ENCODE results near the gene TMEM184B.

Gene TMEM184B

GRCh38 chr22:38255697-38256096 lies 17.1 kb downstream of the TMEM184B start:
- Histone ChIP-seq H2BK120ac (ENCODE audit: low read depth, low read length) (no peak overlapping the region), H3K79me2 (ENCODE audit: control insufficient read depth, insufficient read depth, low read length) (peaks cover 11% of the 10 kb centered on the region)
- no CpG with 5 or more reads among the region's 2 CpGs for WGBS (ENCODE audit: extremely low coverage, insufficient coverage, low lambda C conversion rate)

GRCh38 chr22:38251341-38251692 lies 21.5 kb downstream of the TMEM184B start:
- H2BK120ac ChIP-seq (ENCODE audit: low read depth, low read length): no peak overlapping the region
- H2BK5ac ChIP-seq (ENCODE audit: low read length): no peak overlapping the region
- no CpG with 5 or more reads among the region's 7 CpGs for WGBS (ENCODE audit: extremely low coverage, insufficient coverage, low lambda C conversion rate)
- H3K9ac ChIP-seq (ENCODE audit: low read length): no peak overlapping the region
- H4K8ac ChIP-seq (ENCODE audit: low read depth, low read length): no peak overlapping the region
- no peak overlapping the region for H4K5ac ChIP-seq (ENCODE audit: low read length)
- H3K4ac ChIP-seq (ENCODE audit: low read depth, low read length): no peak overlapping the region
- H2AK5ac ChIP-seq (ENCODE audit: low read length): no peak overlapping the region
- no peak overlapping the region for H3K4me2 ChIP-seq (ENCODE audit: low read length)
- no peaks in the 10 kb centered on the region for H3K36me3 ChIP-seq (ENCODE audit: control insufficient read depth, insufficient read depth, low read length)
- H3K4me1 ChIP-seq (ENCODE audit: control insufficient read depth, low read depth, low read length): no peaks in the 10 kb centered on the region
- DNase-seq: no peak
- H2BK15ac ChIP-seq (replicated peaks; ENCODE audit: low read depth): no peak overlapping the region
- no peaks in the 10 kb centered on the region for H3K27me3 ChIP-seq (ENCODE audit: insufficient read depth, low read length, poor library complexity)
- H3K23ac ChIP-seq (ENCODE audit: low read length): no peak overlapping the region
- peaks cover 3% of the 10 kb centered on the region for H3K79me2 ChIP-seq (ENCODE audit: control insufficient read depth, insufficient read depth, low read length)
- H3K4me3 ChIP-seq (ENCODE audit: low read length): no peak overlapping the region
- H3K18ac ChIP-seq (ENCODE audit: low read length): no peak overlapping the region
- H3K56ac ChIP-seq (ENCODE audit: low read length): no peak overlapping the region
- no peak overlapping the region for H3K27ac ChIP-seq (ENCODE audit: low read depth, low read length)
- H3K79me1 ChIP-seq (ENCODE audit: low read length): peaks cover 14% of the 10 kb centered on the region

More at GRCh38 chr22:38255697-38256096, 17.1 kb downstream of the TMEM184B start:
- no peak overlapping the region for H3K23ac ChIP-seq (ENCODE audit: low read length)
- H3K4me1 ChIP-seq (ENCODE audit: control insufficient read depth, low read depth, low read length): no peaks in the 10 kb centered on the region
- no peak overlapping the region for H2BK15ac ChIP-seq (replicated peaks; ENCODE audit: low read depth)
- H3K56ac ChIP-seq (ENCODE audit: low read length): no peak overlapping the region
- no peaks in the 10 kb centered on the region for H3K36me3 ChIP-seq (ENCODE audit: control insufficient read depth, insufficient read depth, low read length)
- H3K27ac ChIP-seq (ENCODE audit: low read depth, low read length): no peak overlapping the region
- H3K79me1 ChIP-seq (ENCODE audit: low read length): peaks cover 9% of the 10 kb centered on the region
- H2AK5ac ChIP-seq (ENCODE audit: low read length): no peak overlapping the region
- H3K4ac ChIP-seq (ENCODE audit: low read depth, low read length): no peak overlapping the region
- no peak overlapping the region for H3K4me3 ChIP-seq (ENCODE audit: low read length)
- no peak overlapping the region for H3K18ac ChIP-seq (ENCODE audit: low read length)
- no peak overlapping the region for H2BK5ac ChIP-seq (ENCODE audit: low read length)
- H3K4me2 ChIP-seq (ENCODE audit: low read length): no peak overlapping the region
- H4K5ac ChIP-seq (ENCODE audit: low read length): no peak overlapping the region
- no peak overlapping the region for H3K9ac ChIP-seq (ENCODE audit: low read length)
- DNase-seq: no peak
- no peaks in the 10 kb centered on the region for H3K27me3 ChIP-seq (ENCODE audit: insufficient read depth, low read length, poor library complexity)
- no peak overlapping the region for H4K8ac ChIP-seq (ENCODE audit: low read depth, low read length)

GRCh38 chr22:38250643-38251340 lies 22.0 kb downstream of the TMEM184B start:
- Histone ChIP-seq H3K36me3 (ENCODE audit: control insufficient read depth, insufficient read depth, low read length) (peaks cover 1% of the 10 kb centered on the region), H3K23ac (ENCODE audit: low read length) (no peak overlapping the region)

GRCh38 chr22:38249803-38250642 lies 22.8 kb downstream of the TMEM184B start:
- no peak for DNase-seq
- Histone ChIP-seq H3K4ac (ENCODE audit: low read depth, low read length) (no peak overlapping the region), H3K4me3 (ENCODE audit: low read length) (no peak overlapping the region), H2AK5ac (ENCODE audit: low read length) (no peak overlapping the region), H3K36me3 (ENCODE audit: control insufficient read depth, insufficient read depth, low read length) (peaks cover 1% of the 10 kb centered on the region), H2BK5ac (ENCODE audit: low read length) (no peak overlapping the region), H3K56ac (ENCODE audit: low read length) (no peak overlapping the region), H3K4me1 (ENCODE audit: control insufficient read depth, low read depth, low read length) (no peaks in the 10 kb centered on the region), H3K79me2 (ENCODE audit: control insufficient read depth, insufficient read depth, low read length) (peaks cover 2% of the 10 kb centered on the region), H2BK15ac (replicated peaks; ENCODE audit: low read depth) (no peak overlapping the region), H2BK120ac (ENCODE audit: low read depth, low read length) (no peak overlapping the region), H3K4me2 (ENCODE audit: low read length) (no peak overlapping the region), H3K79me1 (ENCODE audit: low read length) (peaks cover 14% of the 10 kb centered on the region), H3K27me3 (ENCODE audit: insufficient read depth, low read length, poor library complexity) (no peaks in the 10 kb centered on the region), H3K27ac (ENCODE audit: low read depth, low read length) (no peak overlapping the region), H4K8ac (ENCODE audit: low read depth, low read length) (no peak overlapping the region), H4K5ac (ENCODE audit: low read length) (no peak overlapping the region), H3K23ac (ENCODE audit: low read length) (no peak overlapping the region), H3K9ac (ENCODE audit: low read length) (no peak overlapping the region), H3K18ac (ENCODE audit: low read length) (no peak overlapping the region)
- WGBS (ENCODE audit: extremely low coverage, insufficient coverage, low lambda C conversion rate): no CpG with 5 or more reads among the region's 25 CpGs

More at GRCh38 chr22:38250643-38251340, 22.0 kb downstream of the TMEM184B start:
- Histone ChIP-seq H3K4me3 (ENCODE audit: low read length) (no peak overlapping the region), H4K8ac (ENCODE audit: low read depth, low read length) (no peak overlapping the region), H3K9ac (ENCODE audit: low read length) (no peak overlapping the region), H3K27ac (ENCODE audit: low read depth, low read length) (no peak overlapping the region), H3K4me1 (ENCODE audit: control insufficient read depth, low read depth, low read length) (no peaks in the 10 kb centered on the region), H2BK120ac (ENCODE audit: low read depth, low read length) (no peak overlapping the region), H2BK5ac (ENCODE audit: low read length) (no peak overlapping the region), H3K4me2 (ENCODE audit: low read length) (no peak overlapping the region), H4K5ac (ENCODE audit: low read length) (no peak overlapping the region), H3K56ac (ENCODE audit: low read length) (no peak overlapping the region), H3K18ac (ENCODE audit: low read length) (no peak overlapping the region), H3K79me1 (ENCODE audit: low read length) (peaks cover 14% of the 10 kb centered on the region), H2BK15ac (replicated peaks; ENCODE audit: low read depth) (no peak overlapping the region), H3K4ac (ENCODE audit: low read depth, low read length) (no peak overlapping the region), H2AK5ac (ENCODE audit: low read length) (no peak overlapping the region), H3K79me2 (ENCODE audit: control insufficient read depth, insufficient read depth, low read length) (peaks cover 3% of the 10 kb centered on the region), H3K27me3 (ENCODE audit: insufficient read depth, low read length, poor library complexity) (no peaks in the 10 kb centered on the region)
- no CpG with 5 or more reads among the region's 13 CpGs for WGBS (ENCODE audit: extremely low coverage, insufficient coverage, low lambda C conversion rate)
- no peak for DNase-seq

- H3K79me1 ChIP-seq (ENCODE audit: low read length): peaks cover 14% of the 10 kb centered on the region
- WGBS (ENCODE audit: extremely low coverage, insufficient coverage, low lambda C conversion rate): no CpG with 5 or more reads among the region's 3 CpGs
Observed at GRCh38 chr22:38249301-38249700, 23.5 kb downstream of the TMEM184B start.

More at GRCh38 chr22:38249301-38249700, 23.5 kb downstream of the TMEM184B start:
- no peaks in the 10 kb centered on the region for H3K4me1 ChIP-seq (ENCODE audit: control insufficient read depth, low read depth, low read length)
- no peak overlapping the region for H3K23ac ChIP-seq (ENCODE audit: low read length)
- H3K27me3 ChIP-seq (ENCODE audit: insufficient read depth, low read length, poor library complexity): no peaks in the 10 kb centered on the region
- no peak overlapping the region for H3K9ac ChIP-seq (ENCODE audit: low read length)
- no peak overlapping the region for H3K4ac ChIP-seq (ENCODE audit: low read depth, low read length)
- H3K4me3 ChIP-seq (ENCODE audit: low read length): no peak overlapping the region
- H3K27ac ChIP-seq (ENCODE audit: low read depth, low read length): no peak overlapping the region
- no peak overlapping the region for H3K56ac ChIP-seq (ENCODE audit: low read length)
- H3K36me3 ChIP-seq (ENCODE audit: control insufficient read depth, insufficient read depth, low read length): peaks cover 1% of the 10 kb centered on the region
- no peak overlapping the region for H4K5ac ChIP-seq (ENCODE audit: low read length)
- no peak overlapping the region for H2AK5ac ChIP-seq (ENCODE audit: low read length)
- no peak for DNase-seq
- no peak overlapping the region for H2BK5ac ChIP-seq (ENCODE audit: low read length)
- no peak overlapping the region for H2BK120ac ChIP-seq (ENCODE audit: low read depth, low read length)
- H2BK15ac ChIP-seq (replicated peaks; ENCODE audit: low read depth): no peak overlapping the region
- H3K79me2 ChIP-seq (ENCODE audit: control insufficient read depth, insufficient read depth, low read length): peaks cover 2% of the 10 kb centered on the region
- no peak overlapping the region for H4K8ac ChIP-seq (ENCODE audit: low read depth, low read length)
- H3K4me2 ChIP-seq (ENCODE audit: low read length): no peak overlapping the region
- H3K18ac ChIP-seq (ENCODE audit: low read length): no peak overlapping the region
